H9 (cell line): ENCODE results near the gene CPNE7. TPM values are rescaled to one million over a fixed set of nuclear protein-coding genes. Genes with fewer than 3 reads are reported as not detected.

Experiments
- DNase-seq: peaks from one replicate; pipeline ENCODE4 v3.0.0-alpha.2; 2017
- H2AFZ ChIP-seq: one replicate; pipeline ENCODE4 v1.6.1; 2013; ENCODE audit warnings: mild to moderate bottlenecking, low read length, control low read depth, moderate library complexity
- H2AK5ac ChIP-seq: 2 replicates; pipeline ENCODE4 v1.6.1; 2013; ENCODE audit warnings: low read length, control low read depth, mixed read lengths; ENCODE audit not compliant: insufficient read length
- H2BK120ac ChIP-seq: one replicate; pipeline ENCODE4 v1.6.1; 2013; ENCODE audit warnings: low read depth, mild to moderate bottlenecking, low read length, control low read depth, inconsistent platforms; ENCODE audit not compliant: poor library complexity, severe bottlenecking
- H2BK12ac ChIP-seq: 2 replicates; pipeline ENCODE4 v1.6.1; 2013; ENCODE audit warnings: low read length, control low read depth, mixed read lengths, low read depth; ENCODE audit not compliant: insufficient read length
- H2BK15ac ChIP-seq: 2 replicates; pipeline ENCODE4 v1.6.1; 2013; ENCODE audit warnings: low read depth, low read length, control low read depth
- H2BK20ac ChIP-seq: one replicate; pipeline ENCODE4 v1.6.1; 2013; ENCODE audit warnings: low read depth, mild to moderate bottlenecking, low read length, control low read depth, inconsistent platforms; ENCODE audit not compliant: poor library complexity, severe bottlenecking
- H2BK5ac ChIP-seq: 2 replicates; pipeline ENCODE4 v1.6.1; 2013; ENCODE audit warnings: low read length, control low read depth, mixed read lengths; ENCODE audit not compliant: insufficient read length
- H3K14ac ChIP-seq: 2 replicates; pipeline ENCODE4 v1.6.1; 2013; ENCODE audit warnings: low read length, control low read depth; ENCODE audit not compliant: insufficient read depth
- H3K18ac ChIP-seq: 2 replicates; pipeline ENCODE4 v1.6.1; 2013; ENCODE audit warnings: low read depth, mild to moderate bottlenecking, mixed read lengths, low read length, control low read depth; ENCODE audit not compliant: insufficient read length
- H3K23ac ChIP-seq: 2 replicates; pipeline ENCODE4 v1.6.1; 2013; ENCODE audit warnings: low read length, control low read depth, mixed read lengths, low read depth; ENCODE audit not compliant: insufficient read length
- H3K23me2 ChIP-seq: 2 replicates; pipeline ENCODE4 v1.6.1; 2013; ENCODE audit warnings: low read depth, mild to moderate bottlenecking, mixed read lengths, low read length, control low read depth; ENCODE audit not compliant: insufficient read length, poor library complexity, severe bottlenecking
- H3K27ac ChIP-seq: 2 replicates; pipeline ENCODE4 v1.5.1; 2013; ENCODE audit warnings: low read length, control low read depth, mixed read lengths, low read depth; ENCODE audit not compliant: insufficient read length
- H3K27me3 ChIP-seq: 2 replicates; pipeline ENCODE4 v1.6.1; 2013; ENCODE audit warnings: low read length, control low read depth, inconsistent platforms; ENCODE audit not compliant: insufficient read depth
- H3K4ac ChIP-seq: 2 replicates; pipeline ENCODE4 v1.6.1; 2013; ENCODE audit warnings: low read depth, mild to moderate bottlenecking, control low read depth, inconsistent platforms, low read length, moderate library complexity
- H3K4me1 ChIP-seq: 2 replicates; pipeline ENCODE4 v1.6.1; 2013; ENCODE audit warnings: low read length, control low read depth, inconsistent platforms; ENCODE audit not compliant: insufficient read depth
- H3K4me2 ChIP-seq: 2 replicates; pipeline ENCODE4 v1.6.1; 2013; ENCODE audit warnings: low read length, control low read depth, mixed read lengths; ENCODE audit not compliant: insufficient read length, insufficient read depth
- H3K56ac ChIP-seq: 2 replicates; pipeline ENCODE4 v1.6.1; 2013; ENCODE audit warnings: low read depth, mild to moderate bottlenecking, mixed read lengths, low read length, control low read depth; ENCODE audit not compliant: insufficient read length
- H3K79me1 ChIP-seq: 2 replicates; pipeline ENCODE4 v1.6.1; 2013; ENCODE audit warnings: low read depth, mild to moderate bottlenecking, moderate library complexity, low read length, control low read depth, inconsistent platforms; ENCODE audit not compliant: insufficient read depth, poor library complexity, severe bottlenecking
- H3K79me2 ChIP-seq: 2 replicates; pipeline ENCODE4 v1.6.1; 2013; ENCODE audit warnings: low read length, control low read depth, inconsistent platforms; ENCODE audit not compliant: insufficient read depth
- H3K9ac ChIP-seq: 2 replicates; pipeline ENCODE4 v1.6.1; 2013; ENCODE audit warnings: low read length, control low read depth, mixed read lengths; ENCODE audit not compliant: insufficient read length; ENCODE audit errors: extremely low read depth
- H3K9me3 ChIP-seq: one replicate; pipeline ENCODE4 v1.6.1; 2013; ENCODE audit warnings: low read depth, low read length, inconsistent platforms; ENCODE audit not compliant: control insufficient read depth
- H3T11ph ChIP-seq: one replicate; pipeline ENCODE4 v1.6.1; 2013; ENCODE audit warnings: mild to moderate bottlenecking, low read length, control low read depth, inconsistent platforms
- H4K20me1 ChIP-seq: one replicate; pipeline ENCODE4 v1.6.1; 2013; ENCODE audit not compliant: control insufficient read depth, insufficient read length, insufficient read depth
- H4K5ac ChIP-seq: 2 replicates; pipeline ENCODE4 v1.6.1; 2013; ENCODE audit warnings: low read depth, mild to moderate bottlenecking, mixed read lengths, low read length, control low read depth; ENCODE audit not compliant: insufficient read length
- H4K8ac ChIP-seq: replicated peaks from 2 replicates; pipeline ENCODE4 v1.6.1; 2013; ENCODE audit warnings: low read length, control low read depth, mixed read lengths, low read depth; ENCODE audit not compliant: insufficient read length
- H4K91ac ChIP-seq: 2 replicates; pipeline ENCODE4 v1.6.1; 2013; ENCODE audit warnings: low read depth, mild to moderate bottlenecking, moderate library complexity, mixed read lengths, low read length, control low read depth; ENCODE audit not compliant: insufficient read length
- H3K27ac Mint-ChIP-seq, 3 experiments: 2 replicates in 2 of 3; 3 replicates in 1 of 3; pipeline ENCODE4 v1.8.0; 2020 to 2021; ENCODE audit warnings: mixed read lengths in 3 of 3, mild to moderate bottlenecking in 1 of 3, moderate library complexity in 1 of 3
- H3K27me3 Mint-ChIP-seq: 2 replicates; pipeline ENCODE4 v1.8.0; 2021; ENCODE audit warnings: low read depth, mild to moderate bottlenecking, moderate library complexity, mixed read lengths
- H3K36me3 Mint-ChIP-seq, 3 experiments: 2 replicates in 2 of 3; 3 replicates in 1 of 3; pipeline ENCODE4 v1.8.0; 2020 to 2021; ENCODE audit warnings: low read depth in 3 of 3, mixed read lengths in 3 of 3; ENCODE audit not compliant: insufficient read depth in 1 of 3
- H3K4me1 Mint-ChIP-seq, 2 experiments: 2 replicates each; pipeline ENCODE4 v1.8.0; 2020; ENCODE audit warnings: mixed read lengths in 2 of 2
- H3K4me3 Mint-ChIP-seq, 2 experiments: 2 replicates in 1 of 2; 3 replicates in 1 of 2; pipeline ENCODE4 v1.8.0; 2020 to 2021; ENCODE audit warnings: mild to moderate bottlenecking in 2 of 2, mixed read lengths in 2 of 2, moderate library complexity in 1 of 2
- H3K9me3 Mint-ChIP-seq, 2 experiments: 2 replicates in 1 of 2; 3 replicates in 1 of 2; pipeline ENCODE4 v1.8.0; 2020; ENCODE audit warnings: mild to moderate bottlenecking in 2 of 2, mixed read lengths in 2 of 2, moderate library complexity in 1 of 2
- CTCF ChIP-seq: fragments of 200-600 bp; sonication (generic); conservative IDR thresholded peaks from 3 replicates; pipeline ENCODE4 v1.8.0; 2021; ENCODE audit warnings: antibody characterized with exemption, mild to moderate bottlenecking
- WGBS: extraction: QIAGEN DNeasy Blood & Tissue Kit; methylation state at CpG from one replicate; pipeline ENCODE4 v1.1.7; 2013; ENCODE audit warnings: missing lambda C conversion rate, low lambda C conversion rate, mixed read lengths; ENCODE audit not compliant: insufficient read length; ENCODE audit errors: extremely low coverage; 5-methylcytosine and 5-hydroxymethylcytosine counted together
- total RNA-seq: library from RNA; stranded (reverse); gene quantifications from 2 replicates; pipeline ENCODE4 v1.2.1, GENCODE V29; 2021

The CPNE7 gene
- total RNA-seq, 1 experiment from 2014 or later = 23.4 TPM

GRCh38 chr16:89537549-89537925 lies 38.0 kb upstream of the CPNE7 start:
- Histone ChIP-seq H4K91ac (no peak overlapping the region), H3K79me1 (no peaks in the 10 kb centered on the region), H3K23me2 (no peaks in the 10 kb centered on the region), H3T11ph (no peak overlapping the region), H3K4ac (no peak overlapping the region), H3K27me3 (no peaks in the 10 kb centered on the region), H3K56ac (no peak overlapping the region), H3K4me1 (no peaks in the 10 kb centered on the region), H2BK12ac (no peak overlapping the region), H3K9ac (no peak overlapping the region), H2AK5ac (no peak overlapping the region), H3K23ac (no peak overlapping the region), H2BK15ac (no peak overlapping the region), H2AFZ (no peak overlapping the region), H3K9me3 (no peaks in the 10 kb centered on the region), H4K5ac (no peak overlapping the region), H4K8ac (no peak overlapping the region), H3K27ac (no peak overlapping the region), H4K20me1 (no peaks in the 10 kb centered on the region), H2BK5ac (no peak overlapping the region), H3K14ac (no peak overlapping the region; the same call in 1 of the 2 replicates), H2BK20ac (no peak overlapping the region), H3K79me2 (no peaks in the 10 kb centered on the region), H2BK120ac (no peak overlapping the region), H3K4me2 (no peak overlapping the region), H3K18ac (no peak overlapping the region)
- Mint-ChIP-seq H3K27me3 (no peaks in the 10 kb centered on the region), H3K4me3 (no peak overlapping the region), H3K36me3 (peaks cover 30 to 68% (median 58%) of the 10 kb centered on the region in 3 experiments), H3K9me3 (no peaks in the 10 kb centered on the region), H3K27ac (no peak overlapping the region), H3K4me1 (no peaks in the 10 kb centered on the region)
- no peak for DNase-seq
- TF ChIP-seq CTCF = no peak
- no CpG with 5 or more reads among the region's 7 CpGs for WGBS
